Stimulated activated naive B cell treated with anti-CD40 and anti-IgM and Interleukin-4, amounts not matched to agents 10 μg/mL and 1 μg/mL and 100 μg/mL, for 72 hours (primary cell): ENCODE results near the gene ALK.

Experiments
- ATAC-seq, 2 donors: fragments of 150-1000 bp; cut with Tn5 transposase; replicated peaks; 2 replicates each; pipeline ENCODE4 v1.10.0; 2021; ENCODE audit warnings: moderate library complexity in 1 of 2
- DNase-seq: peaks from one replicate; pipeline ENCODE4 v3.0.0; 2021
- H3K27ac Mint-ChIP-seq: one replicate; pipeline ENCODE4 v1.8.0; 2022; ENCODE audit warnings: mild to moderate bottlenecking, mixed read lengths
- H3K27me3 Mint-ChIP-seq, 2 donors: one replicate each; pipeline ENCODE4 v1.8.0; 2022; ENCODE audit warnings: mixed read lengths in 2 of 2
- H3K36me3 Mint-ChIP-seq, 2 donors: one replicate each; pipeline ENCODE4 v1.8.0; 2022; ENCODE audit warnings: mixed read lengths in 2 of 2, mild to moderate bottlenecking in 1 of 2
- H3K4me1 Mint-ChIP-seq, 2 donors: one replicate each; pipeline ENCODE4 v1.8.0; 2022; ENCODE audit warnings: mixed read lengths in 2 of 2, mild to moderate bottlenecking in 1 of 2
- H3K4me3 Mint-ChIP-seq, 2 donors: one replicate each; pipeline ENCODE4 v1.8.0; 2022; ENCODE audit warnings: mild to moderate bottlenecking in 2 of 2, mixed read lengths in 2 of 2, moderate library complexity in 1 of 2
- H3K9me3 Mint-ChIP-seq, 2 donors: one replicate each; pipeline ENCODE4 v1.8.0; 2022; ENCODE audit warnings: mixed read lengths in 2 of 2, mild to moderate bottlenecking in 1 of 2

The ALK gene

DNA sequence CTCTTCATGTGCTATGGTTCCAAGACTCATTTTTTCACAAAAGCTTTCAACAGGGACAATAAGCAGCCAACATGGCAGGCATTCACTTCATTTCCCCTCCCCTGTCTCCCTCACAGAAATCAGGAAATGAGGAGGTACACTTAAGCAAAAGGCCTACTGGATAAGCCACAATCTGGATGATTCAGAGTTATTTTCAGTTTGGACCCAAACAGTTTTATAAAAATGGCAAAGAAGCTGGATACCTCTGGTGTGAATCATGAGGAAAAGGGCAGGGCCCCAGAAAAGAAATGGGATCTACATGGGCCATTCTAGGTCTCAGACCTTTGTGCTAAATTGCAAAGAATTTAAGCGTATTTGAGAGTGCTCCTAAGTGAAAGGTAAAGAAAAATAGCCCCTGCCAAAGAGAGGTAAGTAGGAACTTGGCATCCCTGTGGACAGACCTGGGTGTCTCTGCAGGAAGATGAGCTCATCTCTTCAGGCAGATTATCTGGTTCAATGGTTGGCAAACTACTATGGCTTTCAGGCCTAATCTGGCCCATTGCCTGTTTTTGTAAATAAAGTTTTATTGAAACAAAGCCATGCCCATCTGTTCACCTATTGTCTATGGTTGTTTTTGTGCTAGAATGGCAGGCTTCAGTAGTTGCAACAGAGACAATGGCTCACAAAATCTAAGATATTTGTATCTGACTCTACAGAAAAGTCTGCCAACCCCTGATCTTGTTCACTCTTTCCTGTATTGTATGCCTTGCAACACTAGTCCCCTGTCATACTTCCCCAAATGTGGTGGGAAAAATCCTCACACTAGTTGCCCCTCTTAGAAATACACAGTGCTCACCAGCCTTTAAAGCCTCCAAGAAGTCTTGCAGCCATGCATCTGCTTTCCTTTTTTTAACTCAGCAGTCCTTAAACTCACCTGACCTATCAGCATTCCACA lies 315.0 kb downstream of the ALK start:
- Mint-ChIP-seq H3K27me3 (no peaks in the 10 kb centered on the region), H3K4me1 (no peaks in the 10 kb centered on the region), H3K27ac (no peak overlapping the region), H3K9me3 (no peaks in the 10 kb centered on the region), H3K36me3 (no peaks in the 10 kb centered on the region), H3K4me3 (no peak overlapping the region)
- DNase-seq (no peak), ATAC-seq (no peak)

- no peak for ATAC-seq
- no peak overlapping the region for H3K4me3 Mint-ChIP-seq
- H3K27ac Mint-ChIP-seq, result no peak overlapping the region
- H3K4me1 Mint-ChIP-seq, result no peaks in the 10 kb centered on the region
- no peak for DNase-seq
- no peaks in the 10 kb centered on the region for H3K27me3 Mint-ChIP-seq
- H3K9me3 Mint-ChIP-seq, result peaks cover 0 to 3% of the 10 kb centered on the region in 2 donors
- H3K36me3 Mint-ChIP-seq, result no peaks in the 10 kb centered on the region
These were observed 318.0 kb downstream of the ALK start for GRCh38 chr2:29603341-29603740.

- ATAC-seq (no peak), DNase-seq (no peak)
- Mint-ChIP-seq H3K4me1 (no peaks in the 10 kb centered on the region), H3K9me3 (peaks cover 0 to 3% of the 10 kb centered on the region in 2 donors), H3K27ac (no peak overlapping the region), H3K27me3 (no peaks in the 10 kb centered on the region), H3K4me3 (no peak overlapping the region), H3K36me3 (no peaks in the 10 kb centered on the region)
These were observed 319.5 kb downstream of the ALK start for GRCh38 chr2:29601872-29602271.

DNA sequence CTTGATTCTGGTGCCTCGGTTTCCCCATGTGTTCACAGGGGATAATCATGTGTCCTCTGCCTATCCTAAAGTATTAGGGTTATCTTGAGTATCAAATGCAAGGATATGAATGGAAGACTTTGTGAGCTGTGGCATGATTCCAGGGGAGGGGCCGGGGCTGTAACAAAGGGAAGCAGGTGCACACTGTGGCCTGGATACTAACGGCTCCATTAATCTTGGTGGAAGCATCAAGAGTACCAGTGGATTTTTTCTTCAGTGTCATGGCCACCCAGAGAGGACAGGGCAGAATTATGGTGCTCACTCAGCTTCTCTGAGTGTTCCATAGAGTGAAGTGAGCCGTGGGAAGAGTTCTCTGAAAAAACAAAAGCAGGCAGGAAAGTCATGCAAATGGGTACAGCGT lies 320.1 kb downstream of the ALK start:
- H3K36me3 Mint-ChIP-seq, result no peaks in the 10 kb centered on the region
- DNase-seq, result no peak
- H3K4me3 Mint-ChIP-seq, result no peak overlapping the region
- ATAC-seq, result no peak
- no peaks in the 10 kb centered on the region for H3K4me1 Mint-ChIP-seq
- H3K9me3 Mint-ChIP-seq, result peaks cover 0 to 3% of the 10 kb centered on the region in 2 donors
- peaks cover 0 to 1% of the 10 kb centered on the region in 2 donors for H3K27me3 Mint-ChIP-seq
- no peak overlapping the region for H3K27ac Mint-ChIP-seq

GRCh38 chr2:29599946-29600345 lies 321.4 kb downstream of the ALK start:
- no peak for ATAC-seq
- Mint-ChIP-seq H3K4me1 (no peaks in the 10 kb centered on the region), H3K36me3 (no peaks in the 10 kb centered on the region), H3K4me3 (no peak overlapping the region), H3K9me3 (peaks cover 0 to 3% of the 10 kb centered on the region in 2 donors), H3K27me3 (peaks cover 0 to 5% of the 10 kb centered on the region in 2 donors), H3K27ac (no peak overlapping the region)
- no peak for DNase-seq

DNA sequence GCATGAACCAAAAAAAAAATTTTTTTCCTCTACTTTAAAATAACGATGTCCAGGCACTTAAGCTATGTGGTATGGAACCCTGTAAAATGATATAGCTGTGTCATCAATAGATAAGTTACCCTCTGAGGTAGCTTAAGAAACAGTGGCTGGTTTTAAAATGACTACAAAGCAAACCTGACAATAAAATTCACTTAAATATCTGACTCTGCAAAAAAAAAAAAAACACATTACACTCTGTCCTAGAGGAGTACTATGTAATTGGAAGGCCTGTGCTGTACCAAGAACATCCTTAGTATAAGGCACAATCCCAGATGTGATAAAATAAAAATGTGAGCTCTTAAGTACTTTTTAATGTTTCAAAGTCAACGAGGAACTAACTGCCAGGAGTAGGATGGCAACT lies 322.4 kb downstream of the ALK start:
- Mint-ChIP-seq H3K36me3 (no peaks in the 10 kb centered on the region), H3K9me3 (peaks cover 0 to 3% of the 10 kb centered on the region in 2 donors), H3K4me3 (no peak overlapping the region), H3K27me3 (peaks cover 0 to 5% of the 10 kb centered on the region in 2 donors), H3K27ac (no peak overlapping the region), H3K4me1 (no peaks in the 10 kb centered on the region)
- ATAC-seq, result no peak
- no peak for DNase-seq

- Mint-ChIP-seq H3K4me3 (no peak overlapping the region), H3K36me3 (no peaks in the 10 kb centered on the region), H3K4me1 (no peaks in the 10 kb centered on the region), H3K27ac (no peak overlapping the region), H3K27me3 (peaks cover 0 to 5% of the 10 kb centered on the region in 2 donors), H3K9me3 (peaks cover 0 to 3% of the 10 kb centered on the region in 2 donors)
- DNase-seq, result no peak
- ATAC-seq, result no peak
These were observed 324.4 kb downstream of the ALK start for GRCh38 chr2:29597035-29597434.

- DNase-seq (no peak), ATAC-seq (peak in 1 of 2 donors; percentile 22)
- no peak overlapping the region for H3K4me3 Mint-ChIP-seq
- H3K36me3 Mint-ChIP-seq, result no peaks in the 10 kb centered on the region
- H3K4me1 Mint-ChIP-seq, result no peaks in the 10 kb centered on the region
- no peak overlapping the region for H3K27ac Mint-ChIP-seq
- H3K9me3 Mint-ChIP-seq, result peaks cover 0 to 3% of the 10 kb centered on the region in 2 donors
- H3K27me3 Mint-ChIP-seq, result peaks cover 0 to 5% of the 10 kb centered on the region in 2 donors
These were observed 324.8 kb downstream of the ALK start for GRCh38 chr2:29596584-29596983.

GRCh38 chr2:29591600-29591999 lies 329.8 kb downstream of the ALK start:
- Mint-ChIP-seq H3K4me3 (no peak overlapping the region), H3K27ac (no peak overlapping the region), H3K36me3 (no peaks in the 10 kb centered on the region), H3K9me3 (no peaks in the 10 kb centered on the region), H3K27me3 (peaks cover 0 to 5% of the 10 kb centered on the region in 2 donors), H3K4me1 (no peaks in the 10 kb centered on the region)
- DNase-seq (no peak), ATAC-seq (no peak)

GRCh38 chr2:29590211-29590610 lies 331.2 kb downstream of the ALK start:
- DNase-seq (no peak), ATAC-seq (no peak)
- Mint-ChIP-seq H3K36me3 (no peaks in the 10 kb centered on the region), H3K27ac (no peak overlapping the region), H3K4me1 (no peaks in the 10 kb centered on the region), H3K27me3 (no peaks in the 10 kb centered on the region), H3K9me3 (no peaks in the 10 kb centered on the region), H3K4me3 (no peak overlapping the region)

DNA sequence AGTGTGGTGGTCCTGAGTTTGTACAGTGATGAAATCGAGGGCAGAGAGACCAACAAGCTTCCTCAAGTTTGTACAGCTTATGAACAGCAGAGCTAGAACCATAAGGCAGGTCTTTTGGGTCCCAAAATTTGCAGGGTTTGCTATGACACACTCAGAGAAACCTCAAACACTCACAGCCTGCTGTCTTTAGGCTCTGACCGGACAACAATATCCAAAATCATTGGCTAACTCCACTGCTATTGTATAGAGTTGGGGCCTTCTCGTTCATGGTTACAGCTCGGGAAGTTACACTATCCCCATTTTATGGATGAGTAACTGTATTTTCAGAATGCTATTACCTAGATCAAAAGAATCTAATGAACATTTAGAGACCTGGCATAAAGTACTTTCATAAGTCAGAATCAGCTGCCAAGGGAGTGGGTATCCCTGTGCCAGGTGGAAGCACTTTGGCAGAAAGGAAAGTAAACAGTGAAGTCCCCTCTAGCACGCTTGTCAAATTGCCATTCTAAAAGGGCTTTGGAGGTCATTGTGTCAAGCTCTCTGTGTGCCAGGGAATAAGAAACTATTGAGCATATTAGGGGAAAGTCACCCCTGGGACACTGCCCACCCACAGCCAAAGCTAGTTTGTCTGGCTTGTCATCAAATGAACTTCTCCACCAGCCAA lies 331.8 kb downstream of the ALK start:
- Mint-ChIP-seq H3K27me3 (no peaks in the 10 kb centered on the region), H3K27ac (no peak overlapping the region), H3K4me1 (no peaks in the 10 kb centered on the region)

GRCh38 chr2:29587402-29588190 lies 333.8 kb downstream of the ALK start:
- Mint-ChIP-seq H3K4me1 (no peaks in the 10 kb centered on the region), H3K9me3 (no peaks in the 10 kb centered on the region), H3K27me3 (no peaks in the 10 kb centered on the region), H3K4me3 (no peak overlapping the region), H3K36me3 (no peaks in the 10 kb centered on the region), H3K27ac (no peak overlapping the region)
- DNase-seq (no peak), ATAC-seq (no peak)

More for the DNA sequence above, 331.8 kb downstream of the ALK start:
- DNase-seq, result no peak
- no peak overlapping the region for H3K4me3 Mint-ChIP-seq
- no peak for ATAC-seq
- no peaks in the 10 kb centered on the region for H3K9me3 Mint-ChIP-seq
- H3K36me3 Mint-ChIP-seq, result no peaks in the 10 kb centered on the region

DNA sequence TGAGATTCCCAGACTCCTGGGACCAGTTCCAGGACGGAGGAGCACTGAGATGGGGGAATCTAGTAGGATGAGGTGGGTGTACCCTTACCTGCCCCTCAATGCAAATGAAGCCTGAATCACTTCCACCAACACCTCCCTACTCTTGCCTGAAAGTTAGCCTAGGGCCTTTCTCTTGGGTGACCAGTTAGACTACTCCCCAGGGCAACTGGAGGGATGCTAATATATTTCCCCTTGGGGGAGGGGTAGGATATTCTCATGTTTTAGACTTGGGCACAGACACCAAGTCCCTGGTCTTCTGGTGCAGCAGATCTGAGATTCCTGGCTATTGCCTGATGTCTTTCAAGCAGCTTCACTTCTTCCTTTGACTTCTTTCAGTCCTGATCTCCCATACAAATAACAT lies 334.5 kb downstream of the ALK start:
- Mint-ChIP-seq H3K27ac (no peak overlapping the region), H3K4me1 (peaks cover 0 to 7% of the 10 kb centered on the region in 2 donors), H3K27me3 (no peaks in the 10 kb centered on the region), H3K9me3 (no peaks in the 10 kb centered on the region), H3K4me3 (no peak overlapping the region), H3K36me3 (no peaks in the 10 kb centered on the region)
- ATAC-seq (no peak), DNase-seq (no peak)

DNA sequence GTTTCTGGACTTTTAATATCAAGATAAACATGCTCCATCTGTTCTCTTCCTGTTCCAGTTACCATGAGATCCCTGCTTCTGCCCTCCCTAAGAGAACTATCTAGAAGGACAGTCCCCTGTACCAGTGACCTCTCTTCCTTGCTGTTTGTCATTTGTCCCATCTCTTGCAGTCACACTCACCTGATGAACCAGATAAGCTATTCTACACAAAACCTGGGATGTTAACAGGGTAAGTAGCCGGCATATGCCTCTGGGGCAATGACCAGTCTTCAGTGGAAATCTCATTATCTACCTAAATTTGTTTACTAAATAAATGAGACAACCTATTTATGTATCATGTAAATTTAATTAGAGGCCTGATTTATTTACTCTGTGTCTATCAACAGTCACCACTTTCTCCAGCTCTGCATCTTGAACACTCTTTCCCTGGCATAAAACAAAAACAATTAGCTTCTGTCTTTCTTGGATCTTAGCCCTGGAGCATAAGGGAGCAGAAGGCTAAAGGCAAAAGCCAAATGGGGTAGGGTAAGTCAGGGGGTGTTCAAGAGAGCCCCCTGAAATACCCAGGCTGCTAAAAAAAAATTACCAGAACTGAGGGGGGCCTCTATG lies 337.7 kb downstream of the ALK start:
- DNase-seq (no peak), ATAC-seq (no peak)
- H3K4me3 Mint-ChIP-seq, result no peak overlapping the region
- no peaks in the 10 kb centered on the region for H3K36me3 Mint-ChIP-seq
- H3K9me3 Mint-ChIP-seq, result no peaks in the 10 kb centered on the region
- H3K27ac Mint-ChIP-seq, result no peak overlapping the region
- H3K27me3 Mint-ChIP-seq, result no peaks in the 10 kb centered on the region
- H3K4me1 Mint-ChIP-seq, result peaks cover 0 to 9% of the 10 kb centered on the region in 2 donors
